ENCODE results near the gene TMEM120A.
A peak's percentile ranks its signal among the peaks of the same experiment; 100 is the strongest.

GRCh38 chr7:75994388-75995051 is at the start of gene TMEM120A:
- TF ChIP-seq MAX (IDR thresholded peaks at IDR 0.05; ENCODE audit: low read depth) (peak; percentile 76), CTCF (IDR thresholded peaks at IDR 0.05) (no peak), EZH2phosphoT487 (IDR thresholded peaks at IDR 0.05; ENCODE audit: borderline replicate concordance, low read depth) (no peak), SIN3A (IDR thresholded peaks at IDR 0.05; ENCODE audit: borderline replicate concordance, low read depth, low read length) (peak; percentile 13; the same call in 1 of the 2 replicates), NFIC (IDR thresholded peaks at IDR 0.05; ENCODE audit: borderline replicate concordance) (no peak; the same call in 1 of the 2 replicates), EP300 (IDR thresholded peaks at IDR 0.05; ENCODE audit: borderline replicate concordance in 1 of 2, low read depth in 1 of 2, low read length in 1 of 2) (peak in 1 of 2 experiments; percentile 22; a peak in 2 of 4 replicates), TEAD4 (IDR thresholded peaks at IDR 0.05; ENCODE audit: borderline replicate concordance, insufficient read depth) (no peak), FOXM1 (IDR thresholded peaks at IDR 0.05; ENCODE audit: low read depth) (no peak)

All from SK-N-SH (cell line).